Nephron progenitor cell (in vitro differentiated cells): ENCODE measurements around the gene GFPT2.

Experiments used
- DNase-seq: peaks from one replicate; pipeline ENCODE4 v3.0.0; 2021
- H3K27ac Mint-ChIP-seq: 2 replicates; pipeline ENCODE4 v1.8.0; 2021; ENCODE audit warnings: mild to moderate bottlenecking, moderate library complexity, mixed read lengths
- H3K27me3 Mint-ChIP-seq: 2 replicates; pipeline ENCODE4 v1.8.0; 2021; ENCODE audit warnings: mild to moderate bottlenecking, low read depth, mixed read lengths; ENCODE audit not compliant: poor library complexity
- H3K36me3 Mint-ChIP-seq: 2 replicates; pipeline ENCODE4 v1.8.0; 2021; ENCODE audit warnings: low read depth, mixed read lengths
- H3K4me1 Mint-ChIP-seq: 2 replicates; pipeline ENCODE4 v1.8.0; 2021; ENCODE audit warnings: mixed read lengths
- H3K4me3 Mint-ChIP-seq: 2 replicates; pipeline ENCODE4 v1.8.0; 2021; ENCODE audit warnings: mild to moderate bottlenecking, moderate library complexity, mixed read lengths
- H3K9me3 Mint-ChIP-seq: 2 replicates; pipeline ENCODE4 v1.8.0; 2021; ENCODE audit warnings: mild to moderate bottlenecking, moderate library complexity, mixed read lengths
- CTCF ChIP-seq: fragments of 200-600 bp; sonication (generic); IDR thresholded peaks from 2 replicates; pipeline ENCODE4 v1.5.0; 2021; ENCODE audit warnings: antibody characterized with exemption

The GFPT2 gene

GRCh38 chr5:180370861-180371641 lies 17.9 kb upstream of the GFPT2 start:
- no peak for DNase-seq
- Mint-ChIP-seq H3K9me3 (no peaks in the 10 kb centered on the region), H3K36me3 (no peaks in the 10 kb centered on the region), H3K27ac (no peak overlapping the region), H3K4me1 (peaks cover 3% of the 10 kb centered on the region), H3K4me3 (no peak overlapping the region), H3K27me3 (peaks cover 7% of the 10 kb centered on the region)
- TF ChIP-seq CTCF = no peak

- H3K36me3 Mint-ChIP-seq = no peaks in the 10 kb centered on the region
- TF ChIP-seq CTCF = no peak
- no peak overlapping the region for H3K4me3 Mint-ChIP-seq
- H3K4me1 Mint-ChIP-seq = peaks cover 9% of the 10 kb centered on the region
- H3K9me3 Mint-ChIP-seq = no peaks in the 10 kb centered on the region
- DNase-seq = no peak
- H3K27ac Mint-ChIP-seq = no peak overlapping the region
- H3K27me3 Mint-ChIP-seq = no peaks in the 10 kb centered on the region
These were observed 14.9 kb upstream of the GFPT2 start for GRCh38 chr5:180367991-180368390.

- Mint-ChIP-seq H3K4me3 (no peak overlapping the region), H3K4me1 (peaks cover 9% of the 10 kb centered on the region), H3K27me3 (no peaks in the 10 kb centered on the region), H3K36me3 (no peaks in the 10 kb centered on the region), H3K9me3 (no peaks in the 10 kb centered on the region), H3K27ac (no peak overlapping the region)
- DNase-seq = no peak
- TF ChIP-seq CTCF = no peak
These were observed 14.2 kb upstream of the GFPT2 start for GRCh38 chr5:180367300-180367699.

GRCh38 chr5:180366326-180366725 lies 13.2 kb upstream of the GFPT2 start:
- Mint-ChIP-seq H3K36me3 (no peaks in the 10 kb centered on the region), H3K4me3 (no peak overlapping the region), H3K27me3 (no peaks in the 10 kb centered on the region), H3K4me1 (peaks cover 9% of the 10 kb centered on the region), H3K9me3 (no peaks in the 10 kb centered on the region), H3K27ac (no peak overlapping the region)
- DNase-seq = no peak
- TF ChIP-seq CTCF = no peak

GRCh38 chr5:180365829-180366228 lies 12.7 kb upstream of the GFPT2 start:
- Mint-ChIP-seq H3K4me3 (no peak overlapping the region), H3K36me3 (no peaks in the 10 kb centered on the region), H3K9me3 (no peaks in the 10 kb centered on the region), H3K27me3 (no peaks in the 10 kb centered on the region), H3K27ac (no peak overlapping the region), H3K4me1 (peaks cover 9% of the 10 kb centered on the region)
- TF ChIP-seq CTCF = no peak
- DNase-seq = no peak

GRCh38 chr5:180364306-180364856 lies 11.2 kb upstream of the GFPT2 start:
- Mint-ChIP-seq H3K4me3 (no peak overlapping the region), H3K36me3 (no peaks in the 10 kb centered on the region), H3K4me1 (peaks cover 9% of the 10 kb centered on the region), H3K27ac (no peak overlapping the region), H3K27me3 (no peaks in the 10 kb centered on the region), H3K9me3 (no peaks in the 10 kb centered on the region)
- DNase-seq = no peak
- no peak for TF ChIP-seq CTCF
